H1 (cell line): ENCODE results near the gene SEC14L5. TPM values are rescaled to one million over a fixed set of nuclear protein-coding genes. Genes with fewer than 3 reads are reported as not detected.

ENCODE experiments used
- CTCF ChIA-PET: fragments of 300-600 bp; sonication (Branson Sonifier 250); formaldehyde crosslinking; loops from one replicate; lab custom pipeline; 2021; ENCODE audit not compliant: partially characterized antibody; lab: Charles Lee
- POLR2A ChIA-PET: fragments of 300-600 bp; sonication (Branson Sonifier 250); formaldehyde crosslinking; loops from one replicate; lab custom pipeline; 2021; ENCODE audit warnings: inconsistent platforms; ENCODE audit not compliant: partially characterized antibody; lab: Charles Lee
- DNase-seq, 2 experiments: peaks; one replicate each; pipeline versions ENCODE4 v3.0.0 to v3.0.0-alpha.2; 2010 to 2022; ENCODE audit warnings: low spot score in 2 of 2, low read depth in 1 of 2, mixed read lengths in 1 of 2
- FAIRE-seq: peaks from 2 replicates; lab custom pipeline; 2011; peaks lifted over from hg19 to GRCh38; lab: Jason Lieb, UNC
- H2AFZ ChIP-seq: 2 replicates; pipeline ENCODE4 v1.8.1; 2012; ENCODE audit warnings: low read length, inconsistent platforms
- H2AK5ac ChIP-seq: 2 replicates; pipeline ENCODE4 v1.6.1; 2013; ENCODE audit warnings: low read depth, low read length
- H2BK120ac ChIP-seq: replicated peaks from 2 replicates; pipeline ENCODE3; 2013; ENCODE audit warnings: low read depth, low read length, inconsistent platforms
- H2BK12ac ChIP-seq: 2 replicates; pipeline ENCODE4 v1.6.1; 2013; ENCODE audit warnings: low read depth, low read length
- H2BK15ac ChIP-seq: 2 replicates; pipeline ENCODE4 v1.6.1; 2013; ENCODE audit warnings: low read length
- H2BK20ac ChIP-seq: 2 replicates; pipeline ENCODE4 v1.6.1; 2013; ENCODE audit warnings: low read length
- H2BK5ac ChIP-seq: 2 replicates; pipeline ENCODE4 v1.6.1; 2013; ENCODE audit warnings: low read depth, low read length
- H3K14ac ChIP-seq: 2 replicates; pipeline ENCODE4 v1.6.1; 2013; ENCODE audit warnings: inconsistent platforms; ENCODE audit not compliant: insufficient read length
- H3K18ac ChIP-seq: 2 replicates; pipeline ENCODE4 v1.6.1; 2013; ENCODE audit warnings: low read length; ENCODE audit errors: extremely low read depth
- H3K23ac ChIP-seq: 2 replicates; pipeline ENCODE4 v1.6.1; 2013; ENCODE audit warnings: inconsistent platforms; ENCODE audit not compliant: insufficient read length
- H3K23me2 ChIP-seq: 2 replicates; pipeline ENCODE4 v1.6.1; 2013; ENCODE audit warnings: low read depth, low read length
- H3K27ac ChIP-seq: 2 replicates; pipeline ENCODE4 v1.6.1; 2011; ENCODE audit warnings: low read depth, low read length, inconsistent platforms
- H3K27me3 ChIP-seq, 4 experiments: replicated peaks in 1 of 4; 1 replicate in 1 of 4; 2 replicates in 3 of 4; pipeline versions ENCODE4 v1.6.1 to v1.8.1; 2011 to 2013; ENCODE audit warnings: low read length in 3 of 4, mild to moderate bottlenecking in 3 of 4, inconsistent platforms in 2 of 4, mixed read lengths in 2 of 4, moderate library complexity in 1 of 4; ENCODE audit not compliant: control insufficient read depth in 3 of 4, insufficient read depth in 3 of 4; ENCODE audit errors: extremely low read depth in 1 of 4
- H3K36me3 ChIP-seq, 4 experiments: 2 replicates each; pipeline versions ENCODE4 v1.6.1 to v1.8.1; 2011 to 2013; ENCODE audit warnings: mild to moderate bottlenecking in 4 of 4, low read length in 3 of 4, moderate library complexity in 2 of 4, control low read depth in 1 of 4, inconsistent platforms in 1 of 4; ENCODE audit not compliant: insufficient read depth in 4 of 4, control insufficient read depth in 2 of 4
- H3K4ac ChIP-seq: replicated peaks from 2 replicates; pipeline ENCODE3; 2013; ENCODE audit warnings: low read length, low read depth, mixed read lengths, inconsistent platforms; ENCODE audit not compliant: insufficient read length
- H3K4me1 ChIP-seq, 4 experiments: replicated peaks in 1 of 4; 1 replicate in 1 of 4; 2 replicates in 3 of 4; pipeline versions ENCODE4 v1.6.1 to v1.8.1; 2011 to 2013; ENCODE audit warnings: low read length in 3 of 4, inconsistent platforms in 2 of 4, mixed read lengths in 1 of 4; ENCODE audit not compliant: insufficient read depth in 4 of 4, control insufficient read depth in 3 of 4
- H3K4me2 ChIP-seq, 2 experiments: 2 replicates each; pipeline versions ENCODE4 v1.6.1 to v1.8.1; 2011 to 2013; ENCODE audit warnings: low read depth in 2 of 2, low read length in 2 of 2, control low read depth in 1 of 2, inconsistent platforms in 1 of 2, mild to moderate bottlenecking in 1 of 2; ENCODE audit not compliant: insufficient read depth in 1 of 2
- H3K4me3 ChIP-seq, 4 experiments: fragments of 200-600, 300-600 bp in 1 of 4; sonication (generic), shearing (Covaris generic), sonication (Bioruptor Twin) in 1 of 4; 2 replicates each; pipeline versions ENCODE4 v1.5.1 to v1.8.1; 2011 to 2016; ENCODE audit warnings: low read length in 4 of 4, low read depth in 3 of 4, control low read depth in 2 of 4, inconsistent platforms in 2 of 4, mild to moderate bottlenecking in 2 of 4, mixed read lengths in 1 of 4, moderate library complexity in 1 of 4; ENCODE audit not compliant: insufficient read depth in 2 of 4; ENCODE audit errors: extremely low read depth in 1 of 4
- H3K56ac ChIP-seq: replicated peaks from 2 replicates; pipeline ENCODE3; 2013; ENCODE audit warnings: low read depth, mild to moderate bottlenecking, mixed read lengths, low read length, inconsistent platforms; ENCODE audit not compliant: insufficient read length
- H3K79me1 ChIP-seq: 2 replicates; pipeline ENCODE4 v1.6.1; 2013; ENCODE audit warnings: low read depth, low read length, control low read depth
- H3K79me2 ChIP-seq, 2 experiments: 2 replicates each; pipeline versions ENCODE4 v1.6.1 to v1.8.1; 2012 to 2013; ENCODE audit warnings: low read length in 2 of 2, mild to moderate bottlenecking in 2 of 2, inconsistent platforms in 1 of 2; ENCODE audit not compliant: insufficient read depth in 2 of 2, control insufficient read depth in 1 of 2
- H3K9ac ChIP-seq, 4 experiments: replicated peaks in 1 of 4; 1 replicate in 1 of 4; 2 replicates in 3 of 4; pipeline versions ENCODE4 v1.6.1 to v1.8.1; 2011 to 2013; ENCODE audit warnings: low read depth in 3 of 4, low read length in 3 of 4, control low read depth in 2 of 4, mild to moderate bottlenecking in 2 of 4, moderate library complexity in 2 of 4, inconsistent platforms in 1 of 4; ENCODE audit errors: extremely low read depth in 1 of 4
- H3K9me3 ChIP-seq, 2 experiments: 2 replicates each; pipeline versions ENCODE4 v1.6.1 to v1.8.1; 2012 to 2013; ENCODE audit warnings: mild to moderate bottlenecking in 2 of 2, moderate library complexity in 2 of 2, control low read depth in 1 of 2, inconsistent platforms in 1 of 2, low read depth in 1 of 2, low read length in 1 of 2, mixed read lengths in 1 of 2; ENCODE audit not compliant: insufficient read depth in 2 of 2
- H4K20me1 ChIP-seq, 2 experiments: replicated peaks in 1 of 2; 2 replicates each; pipeline versions ENCODE3 to v1.8.1; 2011 to 2013; ENCODE audit warnings: inconsistent platforms in 2 of 2, low read length in 2 of 2, mild to moderate bottlenecking in 1 of 2; ENCODE audit not compliant: insufficient read depth in 2 of 2, control insufficient read depth in 1 of 2
- H4K5ac ChIP-seq: 2 replicates; pipeline ENCODE4 v1.6.1; 2013; ENCODE audit warnings: low read length, low read depth, mixed read lengths, inconsistent platforms; ENCODE audit not compliant: insufficient read length
- H4K8ac ChIP-seq: 2 replicates; pipeline ENCODE4 v1.8.0; 2013; ENCODE audit warnings: mild to moderate bottlenecking, moderate library complexity, low read length, inconsistent platforms; ENCODE audit not compliant: insufficient read depth; ENCODE audit errors: extremely low read depth
- H4K91ac ChIP-seq: replicated peaks from 2 replicates; pipeline ENCODE3; 2013; ENCODE audit warnings: low read length, mixed read lengths, inconsistent platforms; ENCODE audit not compliant: insufficient read length
- EP300 ChIP-seq, 2 experiments: IDR thresholded peaks; 1 replicate in 1 of 2; 2 replicates in 1 of 2; pipeline ENCODE4 v1.6.1; 2011 to 2012; ENCODE audit warnings: low read depth in 2 of 2, low read length in 2 of 2, mild to moderate bottlenecking in 2 of 2, borderline replicate concordance in 1 of 2, inconsistent platforms in 1 of 2, moderate library complexity in 1 of 2
- HDAC2 ChIP-seq, 2 experiments: fragments of 300-600 bp in 1 of 2; sonication (generic) in 1 of 2; IDR thresholded peaks; 2 replicates each; pipeline ENCODE4 v1.6.1; 2011 to 2012; ENCODE audit warnings: low read depth in 2 of 2, low read length in 2 of 2, mild to moderate bottlenecking in 2 of 2, moderate library complexity in 2 of 2, borderline replicate concordance in 1 of 2, inconsistent platforms in 1 of 2
- SP4 ChIP-seq: IDR thresholded peaks from 2 replicates; pipeline ENCODE4 v1.6.1; 2012; ENCODE audit warnings: low read length, inconsistent platforms
- WGBS, 2 experiments: shearing (Covaris generic) in 1 of 2; methylation state at CpG; one replicate each; pipeline versions ENCODE4 v1.1.6 to v1.1.7; 2013 to 2015; ENCODE audit warnings: low lambda C conversion rate in 2 of 2, mixed read lengths in 2 of 2, inconsistent platforms in 1 of 2, low coverage in 1 of 2, missing lambda C conversion rate in 1 of 2; ENCODE audit not compliant: insufficient replicate concordance in 2 of 2, insufficient coverage in 1 of 2, insufficient read length in 1 of 2; ENCODE audit errors: extremely low coverage in 1 of 2, missing lambda C conversion rate in 1 of 2; 5-methylcytosine and 5-hydroxymethylcytosine counted together
- polyA plus RNA-seq, 7 experiments: library from polyadenylated mRNA; depleted of rRNA in 3 of 7; stranded (reverse) in 5 of 7; unstranded in 2 of 7; fragments of >200 nt in 5 of 7; fragments of 200-250 nt in 2 of 7; gene quantifications; 1 replicate in 5 of 7; 2 replicates in 1 of 7; 4 replicates in 1 of 7; pipeline versions ENCODE4 v1.2.1 to v1.2.3, GENCODE V29; 2011 to 2013; ENCODE audit warnings: missing spikeins in 2 of 7, mixed read lengths in 2 of 7
- total RNA-seq: library from RNA; stranded (reverse); fragmentation: NEBNext Ultra II Directional; extraction: Animal tissue kit (Norgen Biotek cat#: 25700); gene quantifications from 2 replicates; pipeline ENCODE4 v1.2.1, GENCODE V29; 2021

SEC14L5 gene
- total and polyA plus RNA-seq, 2 of the 8 experiments (the other 6 are each of a cell fraction or from before 2014, with no cell fraction given) = 1.9 to 3.0 TPM

- Histone ChIP-seq H3K4me2 (no peak overlapping the region), H4K8ac (peak overlapping the region; percentile 25; the same call in 1 of the 2 replicates), H3K14ac (no peak overlapping the region), H3K27me3 (no peaks in the 10 kb centered on the region), H2AK5ac (no peak overlapping the region), H4K91ac (no peak overlapping the region), H2AFZ (no peak overlapping the region), H2BK120ac (no peak overlapping the region), H4K20me1 (no peaks in the 10 kb centered on the region), H3K36me3 (no peaks in the 10 kb centered on the region), H3K9ac (no peak overlapping the region), H3K79me2 (no peaks in the 10 kb centered on the region), H3K56ac (no peak overlapping the region), H3K79me1 (no peaks in the 10 kb centered on the region), H3K4me1 (peaks cover 0 to 2% (median 0%) of the 10 kb centered on the region in 4 experiments; a peak in 1 of 7 replicates), H2BK5ac (no peak overlapping the region), H3K23me2 (no peaks in the 10 kb centered on the region), H2BK15ac (no peak overlapping the region), H2BK20ac (no peak overlapping the region), H2BK12ac (no peak overlapping the region), H3K18ac (no peak overlapping the region), H3K23ac (no peak overlapping the region), H3K4me3 (no peak overlapping the region), H3K4ac (no peak overlapping the region), H3K27ac (no peak overlapping the region), H4K5ac (no peak overlapping the region), H3K9me3 (no peaks in the 10 kb centered on the region)
- 86% methylated on average over 6 of the region's 6 CpGs; no CpG with 5 or more reads in 1 of the 2 experiments for WGBS, 2 experiments
- TF ChIP-seq EP300 (IDR thresholded peaks at IDR 0.05; ENCODE audit: borderline replicate concordance in 1 of 2, low read depth in 2 of 2, low read length in 2 of 2) (no peak), SP4 (no peak), HDAC2 (IDR thresholded peaks at IDR 0.05; ENCODE audit: borderline replicate concordance in 1 of 2, low read depth in 2 of 2, low read length in 2 of 2) (no peak)
- ChIA-PET CTCF (interaction anchor here (1.4 kb wide), 1 partner anchor 61 kb away, joined by 4 read pairs; no protein-coding TSS in a partner anchor), POLR2A (interaction anchor here (0.9 to 1.2 kb wide), 3 partner anchors 12 to 171 kb away, joined by 3 read pairs; no protein-coding TSS in a partner anchor)
- no peak for FAIRE-seq
- DNase-seq = no peak
Observed at GRCh38 chr16:5016967-5017677, 59.0 kb downstream of the SEC14L5 start.
